ENCODE data around the gene GNE. TPM values are rescaled to one million over a fixed set of nuclear protein-coding genes. Genes with fewer than 3 reads are reported as not detected.
A peak's percentile ranks its signal among the peaks of the same experiment; 100 is the strongest.

Gene GNE
- total and polyA plus RNA-seq, 2 of the 13 experiments (the other 11 are each of a cell fraction or from before 2014, with no cell fraction given) = 16.1 to 24.1 TPM

DNA sequence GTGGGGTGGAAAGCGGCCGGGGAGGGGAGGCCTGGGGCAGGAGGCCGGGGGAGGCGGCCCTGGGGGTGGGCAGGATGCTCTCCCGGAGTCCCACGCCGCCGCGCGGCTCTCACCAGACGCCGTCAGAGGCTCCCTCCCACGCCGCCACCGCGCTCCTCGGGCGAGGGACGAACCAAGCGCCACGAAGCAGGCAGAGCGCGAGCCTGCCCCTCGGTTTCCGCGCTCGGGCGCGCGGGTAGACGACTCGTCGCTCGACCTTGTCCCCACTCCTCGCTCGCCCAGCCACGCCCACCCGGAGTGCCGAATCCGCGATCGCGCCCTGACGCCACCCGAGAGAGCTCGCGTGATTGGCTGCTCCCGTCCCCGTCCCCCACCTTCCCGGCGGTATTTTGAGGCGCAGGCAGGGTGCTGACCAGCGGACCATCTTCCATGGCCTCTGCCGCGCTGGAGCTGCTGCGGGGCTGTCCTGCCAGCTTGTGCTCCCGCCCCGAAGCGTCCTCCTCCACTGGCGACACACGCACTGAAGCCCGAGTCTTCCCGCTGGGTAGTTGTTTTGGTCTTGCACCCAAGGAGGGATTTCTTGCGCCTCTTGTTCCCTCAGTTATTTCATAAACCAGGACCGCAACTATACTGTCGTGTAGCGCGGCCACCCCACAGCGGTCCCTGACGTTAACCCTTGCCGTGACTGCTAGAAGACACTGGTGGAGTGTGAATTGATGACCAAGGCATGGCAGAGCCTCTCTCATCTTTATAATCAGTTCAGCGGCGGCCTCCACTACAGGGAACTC, at the start of gene GNE (continued):
- peak; percentile 80; the same call in 1 of the 2 replicates for TF ChIP-seq ZNF235 (CRISPR knock-in tag; IDR thresholded peaks at IDR 0.05; ENCODE audit: borderline replicate concordance)
- 0 out of 2 replicates have a peak, but pooled peaks have one; percentile 72 for TF ChIP-seq HOXD1 (CRISPR knock-in tag; IDR thresholded peaks at IDR 0.05)
- 0 out of 2 replicates have a peak, but pooled peaks have one; percentile 46 for TF ChIP-seq ATAD3A (CRISPR knock-in tag; IDR thresholded peaks at IDR 0.05)
- peak; percentile 86 for TF ChIP-seq KAT8 (CRISPR knock-in tag; IDR thresholded peaks at IDR 0.05)
- no peak for TF ChIP-seq NKX3-1 (CRISPR knock-in tag; IDR thresholded peaks at IDR 0.05)
- TF ChIP-seq SOX13 (IDR thresholded peaks at IDR 0.05) = no peak
- TF ChIP-seq SOX13 (CRISPR knock-in tag; conservative IDR thresholded peaks at IDR 0.05 in 1 of 2, IDR thresholded peaks at IDR 0.05 in 1 of 2) = peak in 1 of 2 experiments; percentile 37; a peak in 1 of 4 replicates
- peak; percentile 58; the same call in 1 of the 2 replicates for TF ChIP-seq NR2F2 (IDR thresholded peaks at IDR 0.05; ENCODE audit: borderline replicate concordance, low read depth)
- peak; percentile 65 for TF ChIP-seq U2AF1 (optimal IDR thresholded peaks at IDR 0.05; ENCODE audit: low read depth, low read length)
- no peak; the same call in 1 of the 2 replicates for TF ChIP-seq HES4 (CRISPR knock-in tag; IDR thresholded peaks at IDR 0.05; ENCODE audit: borderline replicate concordance)
- TF ChIP-seq CHD4 (IDR thresholded peaks at IDR 0.05; ENCODE audit: borderline replicate concordance, low read length) = no peak
- no peak; the same call in 1 of the 2 replicates for TF ChIP-seq SATB2 (CRISPR knock-in tag; IDR thresholded peaks at IDR 0.05)
- TF ChIP-seq ZNF350 (CRISPR knock-in tag; IDR thresholded peaks at IDR 0.05; ENCODE audit: borderline replicate concordance, low read depth) = 0 out of 2 replicates have a peak, but pooled peaks have one; percentile 44
- peak; percentile 83 for TF ChIP-seq PHF20 (CRISPR knock-in tag; IDR thresholded peaks at IDR 0.05)
- TF ChIP-seq, protein P1, sequence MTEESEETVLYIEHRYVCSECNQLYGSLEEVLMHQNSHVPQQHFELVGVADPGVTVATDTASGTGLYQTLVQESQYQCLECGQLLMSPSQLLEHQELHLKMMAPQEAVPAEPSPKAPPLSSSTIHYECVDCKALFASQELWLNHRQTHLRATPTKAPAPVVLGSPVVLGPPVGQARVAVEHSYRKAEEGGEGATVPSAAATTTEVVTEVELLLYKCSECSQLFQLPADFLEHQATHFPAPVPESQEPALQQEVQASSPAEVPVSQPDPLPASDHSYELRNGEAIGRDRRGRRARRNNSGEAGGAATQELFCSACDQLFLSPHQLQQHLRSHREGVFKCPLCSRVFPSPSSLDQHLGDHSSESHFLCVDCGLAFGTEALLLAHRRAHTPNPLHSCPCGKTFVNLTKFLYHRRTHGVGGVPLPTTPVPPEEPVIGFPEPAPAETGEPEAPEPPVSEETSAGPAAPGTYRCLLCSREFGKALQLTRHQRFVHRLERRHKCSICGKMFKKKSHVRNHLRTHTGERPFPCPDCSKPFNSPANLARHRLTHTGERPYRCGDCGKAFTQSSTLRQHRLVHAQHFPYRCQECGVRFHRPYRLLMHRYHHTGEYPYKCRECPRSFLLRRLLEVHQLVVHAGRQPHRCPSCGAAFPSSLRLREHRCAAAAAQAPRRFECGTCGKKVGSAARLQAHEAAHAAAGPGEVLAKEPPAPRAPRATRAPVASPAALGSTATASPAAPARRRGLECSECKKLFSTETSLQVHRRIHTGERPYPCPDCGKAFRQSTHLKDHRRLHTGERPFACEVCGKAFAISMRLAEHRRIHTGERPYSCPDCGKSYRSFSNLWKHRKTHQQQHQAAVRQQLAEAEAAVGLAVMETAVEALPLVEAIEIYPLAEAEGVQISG (CRISPR knock-in tag; IDR thresholded peaks at IDR 0.05) = peak; percentile 86
- TF ChIP-seq ZZZ3 (CRISPR knock-in tag; IDR thresholded peaks at IDR 0.05; ENCODE audit: borderline replicate concordance) = 0 out of 2 replicates have a peak, but pooled peaks have one; percentile 28
- TF ChIP-seq ZBTB3 (CRISPR knock-in tag; IDR thresholded peaks at IDR 0.05; ENCODE audit: borderline replicate concordance, low read depth) = no peak
- TF ChIP-seq CBFB (CRISPR knock-in tag; IDR thresholded peaks at IDR 0.05) = peak; percentile 78; the same call in 1 of the 2 replicates
- TF ChIP-seq ZSCAN20 (CRISPR knock-in tag; IDR thresholded peaks at IDR 0.05; ENCODE audit: borderline replicate concordance) = no peak
- TF ChIP-seq ZNF772 (CRISPR knock-in tag; IDR thresholded peaks at IDR 0.05) = peak; percentile 86
- TF ChIP-seq, protein P2, sequence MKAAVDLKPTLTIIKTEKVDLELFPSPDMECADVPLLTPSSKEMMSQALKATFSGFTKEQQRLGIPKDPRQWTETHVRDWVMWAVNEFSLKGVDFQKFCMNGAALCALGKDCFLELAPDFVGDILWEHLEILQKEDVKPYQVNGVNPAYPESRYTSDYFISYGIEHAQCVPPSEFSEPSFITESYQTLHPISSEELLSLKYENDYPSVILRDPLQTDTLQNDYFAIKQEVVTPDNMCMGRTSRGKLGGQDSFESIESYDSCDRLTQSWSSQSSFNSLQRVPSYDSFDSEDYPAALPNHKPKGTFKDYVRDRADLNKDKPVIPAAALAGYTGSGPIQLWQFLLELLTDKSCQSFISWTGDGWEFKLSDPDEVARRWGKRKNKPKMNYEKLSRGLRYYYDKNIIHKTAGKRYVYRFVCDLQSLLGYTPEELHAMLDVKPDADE (CRISPR knock-in tag; IDR thresholded peaks at IDR 0.05) = 0 out of 2 replicates have a peak, but pooled peaks have one; percentile 42
- TF ChIP-seq, protein P3, sequence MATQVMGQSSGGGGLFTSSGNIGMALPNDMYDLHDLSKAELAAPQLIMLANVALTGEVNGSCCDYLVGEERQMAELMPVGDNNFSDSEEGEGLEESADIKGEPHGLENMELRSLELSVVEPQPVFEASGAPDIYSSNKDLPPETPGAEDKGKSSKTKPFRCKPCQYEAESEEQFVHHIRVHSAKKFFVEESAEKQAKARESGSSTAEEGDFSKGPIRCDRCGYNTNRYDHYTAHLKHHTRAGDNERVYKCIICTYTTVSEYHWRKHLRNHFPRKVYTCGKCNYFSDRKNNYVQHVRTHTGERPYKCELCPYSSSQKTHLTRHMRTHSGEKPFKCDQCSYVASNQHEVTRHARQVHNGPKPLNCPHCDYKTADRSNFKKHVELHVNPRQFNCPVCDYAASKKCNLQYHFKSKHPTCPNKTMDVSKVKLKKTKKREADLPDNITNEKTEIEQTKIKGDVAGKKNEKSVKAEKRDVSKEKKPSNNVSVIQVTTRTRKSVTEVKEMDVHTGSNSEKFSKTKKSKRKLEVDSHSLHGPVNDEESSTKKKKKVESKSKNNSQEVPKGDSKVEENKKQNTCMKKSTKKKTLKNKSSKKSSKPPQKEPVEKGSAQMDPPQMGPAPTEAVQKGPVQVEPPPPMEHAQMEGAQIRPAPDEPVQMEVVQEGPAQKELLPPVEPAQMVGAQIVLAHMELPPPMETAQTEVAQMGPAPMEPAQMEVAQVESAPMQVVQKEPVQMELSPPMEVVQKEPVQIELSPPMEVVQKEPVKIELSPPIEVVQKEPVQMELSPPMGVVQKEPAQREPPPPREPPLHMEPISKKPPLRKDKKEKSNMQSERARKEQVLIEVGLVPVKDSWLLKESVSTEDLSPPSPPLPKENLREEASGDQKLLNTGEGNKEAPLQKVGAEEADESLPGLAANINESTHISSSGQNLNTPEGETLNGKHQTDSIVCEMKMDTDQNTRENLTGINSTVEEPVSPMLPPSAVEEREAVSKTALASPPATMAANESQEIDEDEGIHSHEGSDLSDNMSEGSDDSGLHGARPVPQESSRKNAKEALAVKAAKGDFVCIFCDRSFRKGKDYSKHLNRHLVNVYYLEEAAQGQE (IDR thresholded peaks at IDR 0.05; ENCODE audit: borderline replicate concordance in 1 of 2, low read depth in 1 of 2, low read length in 2 of 2) = peak in 1 of 2 experiments; percentile 36; a peak in 2 of 4 replicates
